ENCODE measurements around the gene PSMG2. TPM values are rescaled to one million over a fixed set of nuclear protein-coding genes. Genes with fewer than 3 reads are reported as not detected.

Gene PSMG2
- total RNA-seq, 1 donor from 2014 or later: 58.2 TPM

DNA sequence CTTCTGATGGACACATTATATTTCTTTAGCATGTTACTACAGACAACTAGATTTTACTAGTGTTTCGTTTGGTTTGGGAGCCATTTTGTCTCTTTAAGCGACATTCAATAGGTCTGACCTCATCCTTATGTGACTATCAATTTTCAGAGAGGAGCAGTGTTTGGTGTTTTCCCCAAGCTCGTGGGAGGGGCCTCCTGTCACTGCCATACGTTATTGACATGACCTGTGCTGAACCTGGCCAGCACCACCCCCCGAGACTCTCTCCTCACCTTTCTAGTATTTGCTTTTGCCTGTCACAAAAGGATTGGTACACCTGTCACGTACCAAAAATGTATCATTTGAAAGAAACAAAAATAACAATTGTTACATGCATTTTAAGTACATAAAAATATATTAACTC lies 69.3 kb downstream of the PSMG2 start:
- peaks cover 1% of the 10 kb centered on the region for H3K4me1 Mint-ChIP-seq (ENCODE audit: low read depth)
- H3K27me3 Mint-ChIP-seq: no peaks in the 10 kb centered on the region
- no peak overlapping the region for H3K27ac Mint-ChIP-seq
- no peaks in the 10 kb centered on the region for H3K36me3 Mint-ChIP-seq (ENCODE audit: insufficient read depth)
- H3K9me3 Mint-ChIP-seq (ENCODE audit: low read depth): no peaks in the 10 kb centered on the region
- TF ChIP-seq CTCF (IDR thresholded peaks at IDR 0.05; ENCODE audit: unreplicated experiment): no peak
- no peak overlapping the region for H3K4me3 Mint-ChIP-seq (ENCODE audit: low read depth)
- no peak for DNase-seq (ENCODE audit: low spot score, unreplicated experiment)

- DNase-seq (ENCODE audit: low spot score, unreplicated experiment): no peak
- Mint-ChIP-seq H3K4me1 (ENCODE audit: low read depth) (no peaks in the 10 kb centered on the region), H3K4me3 (ENCODE audit: low read depth) (no peak overlapping the region), H3K36me3 (ENCODE audit: insufficient read depth) (no peaks in the 10 kb centered on the region), H3K27ac (no peak overlapping the region), H3K27me3 (peaks cover under 1% of the 10 kb centered on the region), H3K9me3 (ENCODE audit: low read depth) (no peaks in the 10 kb centered on the region)
- no peak for TF ChIP-seq CTCF (IDR thresholded peaks at IDR 0.05; ENCODE audit: unreplicated experiment)
These were observed 70.5 kb downstream of the PSMG2 start for GRCh38 chr18:12773369-12773768.

DNA sequence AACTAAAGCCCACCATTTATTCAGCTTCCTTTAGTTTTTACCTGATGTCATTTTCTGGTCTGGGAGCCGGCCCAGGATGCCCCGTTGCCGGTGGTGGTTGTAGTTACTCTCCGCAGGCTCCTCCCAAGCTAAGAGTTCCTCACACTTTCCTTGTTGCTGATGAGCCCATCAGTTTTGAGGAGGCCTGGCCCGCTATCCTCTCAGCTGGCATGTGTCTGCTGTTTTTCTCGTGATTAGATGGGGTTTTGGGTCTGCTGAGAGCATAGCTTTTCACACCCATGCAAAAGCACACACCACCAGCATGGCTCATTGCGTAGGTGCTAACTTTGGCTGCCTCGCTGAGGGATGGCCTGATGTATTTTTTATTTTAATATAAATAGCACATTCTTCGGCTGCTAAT lies 72.1 kb downstream of the PSMG2 start:
- DNase-seq (ENCODE audit: low spot score, unreplicated experiment): no peak
- H3K36me3 Mint-ChIP-seq (ENCODE audit: insufficient read depth): no peaks in the 10 kb centered on the region

More for the DNA sequence above, 72.1 kb downstream of the PSMG2 start:
- no peaks in the 10 kb centered on the region for H3K9me3 Mint-ChIP-seq (ENCODE audit: low read depth)
- no peak overlapping the region for H3K4me3 Mint-ChIP-seq (ENCODE audit: low read depth)
- peaks cover 6% of the 10 kb centered on the region for H3K27me3 Mint-ChIP-seq
- H3K4me1 Mint-ChIP-seq (ENCODE audit: low read depth): no peaks in the 10 kb centered on the region
- no peak overlapping the region for H3K27ac Mint-ChIP-seq
- no peak for TF ChIP-seq CTCF (IDR thresholded peaks at IDR 0.05; ENCODE audit: unreplicated experiment)

Other genes starting within 250 kb of the PSMG2 start
- gene SPIRE1, start 44.9 kb upstream of the PSMG2 start, total RNA-seq: 24.6 and 29.4 TPM in 2 replicates
- gene CEP76, start 319 bp upstream of the PSMG2 start, total RNA-seq: 12.1 and 14.4 TPM in 2 replicates
- 45.1 and 46.4 TPM in 2 replicates for gene PTPN2, start 181.2 kb downstream of the PSMG2 start, total RNA-seq
- gene SEH1L, start 245.0 kb downstream of the PSMG2 start, total RNA-seq: 43.3 and 44.7 TPM in 2 replicates